Right ventricle myocardium superior (tissue), 1 donor: Measurements from ENCODE around the gene MYO1D. TPM values are rescaled to one million over a fixed set of nuclear protein-coding genes. Genes with fewer than 3 reads are reported as not detected.
"Not testable (repeated sequence)": the region's sequence is repeated elsewhere in the genome, so short reads cannot be mapped to it uniquely, and the experiment has no call there.

Source experiments
- ATAC-seq: fragments of 200-7000 bp; cut with Tn5 transposase; one replicate; pipeline ENCODE4 v1.9.1; 2020; ENCODE audit warnings: mild to moderate bottlenecking; ENCODE audit not compliant: poor library complexity
- DNase-seq: peaks from one replicate; pipeline ENCODE4 v3.0.0-alpha.2; 2020
- intact Hi-C: fragments of 100-400 bp; cut with DNase I; formaldehyde crosslinking; loops from one replicate; pipeline ENCODE4 v1.11.2; 2022
- total RNA-seq: library from RNA; stranded (reverse); fragmentation: NEBNext Ultra II Directional; extraction: Animal tissue kit (Norgen Biotek cat#: 25700); gene quantifications from one replicate; pipeline ENCODE4 v1.2.1, GENCODE V29; 2021
- donor health status: DM: no; HTN: yes; CAD: no; lungs with severe emphysema.

MYO1D gene
- total RNA-seq, 1 donor from 2014 or later, result 3.8 TPM

DNA sequence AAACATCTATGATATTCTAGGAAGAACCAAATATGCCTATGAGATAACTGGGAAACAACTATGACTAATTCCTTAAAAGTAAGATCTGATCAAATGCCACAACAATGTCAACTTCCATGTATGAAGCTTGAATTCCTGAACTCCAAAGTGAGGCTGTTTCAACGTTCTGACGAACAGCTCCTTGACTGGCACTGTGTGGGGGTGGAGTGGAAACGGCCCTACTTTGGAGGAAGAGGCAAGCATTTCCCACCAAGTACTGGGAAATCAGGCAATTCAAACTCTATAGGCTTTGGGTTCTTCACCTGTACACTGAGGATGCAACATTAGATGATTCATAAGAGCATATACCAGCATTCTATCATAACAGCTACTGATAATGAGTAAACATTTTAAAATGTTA lies 203.0 kb downstream of the MYO1D start:
- no peak for ATAC-seq
- DNase-seq, result no peak
- intact Hi-C loops, result no loop called here

DNA sequence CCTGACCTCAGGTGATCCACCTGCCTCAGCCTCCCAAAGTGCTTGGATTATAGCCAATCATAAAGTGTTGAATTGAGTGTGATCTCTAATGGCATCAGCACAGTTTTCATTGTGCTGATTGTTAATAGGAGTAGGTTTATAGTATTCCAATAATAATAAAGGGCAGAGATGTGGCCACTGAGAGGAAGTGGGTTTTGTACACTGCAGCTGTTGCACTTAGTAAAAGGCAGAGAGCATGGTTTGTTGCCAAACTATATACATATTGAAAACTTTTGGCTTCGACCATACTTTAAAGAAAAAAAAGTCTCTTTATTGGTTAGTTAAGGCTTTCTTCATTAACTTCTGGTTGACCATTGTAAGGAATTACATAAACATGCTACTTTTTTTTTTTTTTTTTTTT lies 204.2 kb downstream of the MYO1D start:
- DNase-seq (no peak), ATAC-seq (no peak)
- intact Hi-C loops, result no loop called here

DNA sequence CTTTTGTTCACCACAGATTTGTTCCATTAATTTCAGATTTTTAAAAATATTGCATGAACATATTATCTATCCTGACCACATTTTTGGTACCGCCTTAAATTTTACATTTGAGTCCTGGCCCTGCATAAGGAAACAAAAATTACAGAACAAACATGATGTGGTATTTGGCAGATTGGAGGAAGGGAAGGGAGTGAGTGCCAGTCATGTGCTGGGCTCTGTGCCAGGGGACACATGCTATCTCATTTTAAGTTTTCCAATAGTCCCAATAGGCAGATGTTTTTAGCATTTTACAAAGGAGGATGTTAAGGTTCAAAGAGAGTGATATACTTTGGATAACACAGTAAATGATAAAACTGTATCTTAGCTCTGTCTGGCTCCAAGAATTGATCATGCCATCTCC lies 205.0 kb downstream of the MYO1D start:
- ATAC-seq (peak; percentile 58), DNase-seq (peak; percentile 81)
- intact Hi-C loops, result no loop called here

DNA sequence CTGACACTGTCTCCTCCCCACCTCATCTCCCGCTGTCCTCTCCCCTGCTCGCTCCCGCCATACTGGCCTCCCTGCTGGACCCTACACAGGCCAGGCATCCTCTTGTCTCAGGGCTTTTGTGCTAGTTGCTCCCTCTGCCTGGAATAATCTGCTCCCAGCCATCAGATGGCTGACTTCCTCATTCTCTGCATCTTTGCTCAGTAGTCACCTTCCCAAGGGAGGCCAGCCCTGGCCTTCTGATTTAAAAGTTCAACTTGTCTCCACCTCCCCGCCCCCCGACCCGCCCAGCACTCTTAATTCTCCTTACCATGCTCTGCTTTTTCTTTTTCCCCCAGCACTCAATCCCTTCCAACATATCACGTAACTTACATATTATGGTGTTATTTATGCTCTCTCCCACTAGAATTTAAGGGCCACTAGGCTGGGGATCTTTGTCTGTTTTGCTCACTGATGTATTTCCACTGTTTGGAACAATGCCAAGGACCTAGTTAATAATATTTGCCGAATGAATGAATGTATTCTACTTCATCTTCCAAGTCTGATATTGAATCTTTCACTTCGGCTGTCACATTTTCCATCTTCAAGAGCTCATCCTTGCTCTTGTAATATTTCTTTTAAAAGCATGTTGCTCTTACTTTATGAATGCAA lies 211.9 kb downstream of the MYO1D start:
- ATAC-seq, result no peak
- intact Hi-C loops, result no loop called here
- no peak for DNase-seq

DNA sequence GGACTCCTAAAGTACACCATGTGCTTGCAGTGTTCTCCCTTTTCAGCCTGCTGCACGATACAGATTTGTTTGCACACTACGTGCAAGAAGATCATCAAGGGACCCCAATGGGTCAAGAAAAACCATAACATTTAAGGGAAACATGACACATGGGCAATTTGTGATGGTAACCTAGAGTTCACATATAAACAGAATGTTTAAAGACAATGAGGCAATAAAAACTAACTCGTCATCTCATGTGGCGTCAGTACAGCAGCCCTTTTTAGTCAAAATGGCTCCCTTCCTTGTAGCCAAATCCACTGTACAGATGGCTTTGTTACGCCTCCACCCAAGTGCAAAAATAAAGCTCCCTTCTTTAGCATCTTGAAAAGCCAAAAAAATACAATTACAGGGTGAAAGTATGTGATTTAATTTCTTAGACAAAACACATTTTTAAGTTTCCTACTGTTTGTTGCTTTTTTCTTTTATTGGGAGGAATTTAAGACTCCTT lies 216.4 kb downstream of the MYO1D start:
- ATAC-seq, result no peak
- no peak for DNase-seq
- intact Hi-C loops, result no loop called here

DNA sequence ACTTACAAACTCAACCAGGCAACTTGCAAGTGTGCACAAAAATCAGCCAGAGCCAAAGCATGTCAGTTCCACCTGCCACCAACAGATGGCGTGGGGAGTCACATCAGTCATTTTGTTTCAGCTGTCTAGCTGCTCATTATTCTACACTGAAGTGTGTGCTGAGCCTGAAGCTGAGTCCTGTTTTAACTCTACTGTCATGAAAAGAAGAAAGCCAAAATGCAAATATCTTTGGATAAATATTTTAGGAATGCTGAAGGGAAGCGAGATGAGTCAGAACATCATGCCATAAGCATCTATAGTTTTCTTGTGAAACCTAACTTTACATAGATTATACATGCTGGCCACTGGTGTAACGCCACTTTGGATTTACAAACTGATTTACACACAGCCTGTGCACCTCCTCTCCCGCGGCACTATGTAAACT lies 217.5 kb downstream of the MYO1D start:
- peak; percentile 82 for DNase-seq
- intact Hi-C loops, result no loop called here
- ATAC-seq, result peak; percentile 92

DNA sequence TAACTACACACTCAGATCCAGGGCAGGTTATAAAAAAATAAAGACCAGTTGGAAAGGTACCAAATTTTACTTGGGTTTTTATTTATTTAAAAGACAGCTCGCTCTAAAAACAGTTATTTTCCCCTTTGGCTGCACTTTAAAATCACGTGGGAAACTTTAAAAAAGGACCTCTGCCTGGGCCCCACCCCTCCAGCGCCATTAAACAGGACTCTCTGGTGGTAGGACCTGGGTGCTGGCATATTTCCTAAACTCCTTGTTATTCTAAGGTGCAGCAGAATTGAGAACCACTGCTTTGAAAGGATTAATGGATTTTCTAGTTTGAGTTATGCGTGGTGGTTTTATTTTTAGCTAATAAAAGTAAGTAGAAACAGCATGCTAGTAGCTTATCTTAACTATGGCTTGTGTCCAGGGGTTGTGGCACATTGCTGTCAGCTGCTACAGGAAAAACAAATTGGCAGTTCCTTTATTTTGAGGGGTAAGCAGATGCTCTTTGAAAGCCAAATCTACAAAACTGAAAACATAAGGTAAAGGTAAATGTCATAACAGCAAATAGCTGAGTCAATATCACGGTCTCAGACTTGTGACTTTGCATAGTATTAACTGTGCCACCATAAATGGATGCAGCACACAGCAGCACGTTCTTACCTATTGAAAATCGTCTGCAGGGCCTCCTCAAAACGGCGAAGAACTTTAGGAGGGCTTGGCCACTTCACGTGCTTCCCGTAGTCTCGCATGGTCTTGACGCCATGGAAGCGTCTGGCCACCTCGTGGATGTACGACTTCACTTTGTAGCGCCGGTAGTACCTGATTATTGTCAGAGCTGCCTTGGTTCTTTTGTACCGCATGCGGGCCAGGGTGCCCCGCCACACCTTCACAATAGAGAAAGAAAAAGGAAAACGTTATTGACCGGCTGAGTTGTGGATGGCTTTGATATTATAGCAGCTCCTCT lies 218.2 kb downstream of the MYO1D start:
- intact Hi-C loops, result no loop called here
- ATAC-seq, result peak; percentile 82

DNA sequence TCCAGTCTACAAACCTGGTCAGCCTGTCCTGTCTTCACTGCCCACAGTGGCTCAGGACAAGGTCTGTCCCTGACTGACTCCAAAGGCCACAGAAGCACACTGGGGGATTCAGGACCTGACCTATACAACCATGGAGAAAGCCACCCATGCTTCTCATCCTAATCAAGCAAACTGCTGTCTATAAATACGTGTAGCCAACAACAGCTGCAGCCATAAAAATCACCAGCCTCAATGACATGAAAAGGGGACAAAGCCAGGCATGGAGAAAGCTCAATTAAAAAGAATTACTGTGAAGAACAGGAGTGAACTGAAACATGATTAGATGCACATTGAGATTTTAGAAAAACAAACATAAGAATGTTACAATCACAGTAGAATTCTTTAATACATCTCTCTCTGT lies 220.0 kb downstream of the MYO1D start:
- ATAC-seq, result no peak
- no peak for DNase-seq
- intact Hi-C loops, result no loop called here

More for the DNA sequence above, 218.2 kb downstream of the MYO1D start:
- DNase-seq, result no peak

DNA sequence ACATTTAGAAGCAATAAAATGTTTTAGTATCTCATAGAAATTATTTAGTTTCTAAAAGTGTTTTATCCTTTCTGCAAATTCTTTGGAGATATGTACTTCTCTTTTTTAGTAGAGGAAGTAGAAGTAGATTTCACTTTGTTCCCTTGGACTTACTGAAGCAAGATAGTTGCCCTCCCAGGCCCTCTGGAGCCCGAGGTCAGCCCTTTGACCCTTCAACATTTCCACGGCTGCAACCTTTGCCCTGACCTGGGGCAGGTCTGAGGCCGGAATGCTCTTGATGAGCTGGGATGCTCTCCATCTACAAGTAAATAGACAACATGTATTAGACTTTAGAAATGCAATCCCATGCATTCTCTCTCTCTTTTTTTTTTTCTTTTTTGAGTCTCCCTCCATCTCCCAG lies 222.6 kb downstream of the MYO1D start:
- DNase-seq (no peak), ATAC-seq (no peak)
- intact Hi-C loops, result no loop called here

DNA sequence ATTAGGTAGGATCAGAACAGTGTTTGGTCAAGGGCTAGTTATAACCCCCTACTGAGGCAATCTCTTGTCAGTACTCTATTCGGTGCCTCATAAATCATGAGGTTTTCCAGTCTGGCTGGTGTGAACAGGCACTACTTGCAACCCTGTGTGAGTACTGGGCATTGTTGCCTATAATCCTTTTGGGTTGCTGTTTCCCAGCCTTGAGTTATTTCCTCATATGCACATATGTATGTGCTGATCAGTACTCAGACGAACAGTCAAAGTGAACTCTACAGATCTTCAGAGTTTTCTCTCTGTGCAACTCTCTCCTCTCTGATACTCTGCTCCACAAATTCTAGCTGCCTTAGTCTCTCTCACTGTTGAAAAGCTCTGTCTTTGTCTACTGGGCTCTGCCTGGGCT lies 225.8 kb downstream of the MYO1D start:
- no peak for ATAC-seq
- intact Hi-C loops, result no loop called here
- DNase-seq, result no peak

DNA sequence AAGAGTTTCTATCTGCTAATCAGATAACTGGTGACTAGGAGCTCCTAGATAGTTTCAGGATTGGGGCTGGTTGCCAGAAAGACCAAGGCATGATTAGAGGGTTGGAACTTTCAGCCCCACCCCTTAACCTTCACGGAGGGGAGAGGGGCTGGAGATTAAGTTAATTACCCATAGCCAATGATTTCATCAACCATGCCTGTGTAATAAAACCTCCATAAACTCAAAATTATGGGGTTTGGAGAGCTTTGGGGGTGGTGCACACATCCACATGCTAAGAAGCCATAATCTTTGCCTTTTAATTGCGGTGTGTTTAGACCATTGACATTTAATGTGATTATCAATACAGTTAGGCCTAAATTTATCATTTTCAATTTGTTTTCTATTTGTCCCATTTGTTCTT lies 228.5 kb downstream of the MYO1D start:
- DNase-seq, result no peak
- intact Hi-C loops, result no loop called here
- ATAC-seq, result no peak

DNA sequence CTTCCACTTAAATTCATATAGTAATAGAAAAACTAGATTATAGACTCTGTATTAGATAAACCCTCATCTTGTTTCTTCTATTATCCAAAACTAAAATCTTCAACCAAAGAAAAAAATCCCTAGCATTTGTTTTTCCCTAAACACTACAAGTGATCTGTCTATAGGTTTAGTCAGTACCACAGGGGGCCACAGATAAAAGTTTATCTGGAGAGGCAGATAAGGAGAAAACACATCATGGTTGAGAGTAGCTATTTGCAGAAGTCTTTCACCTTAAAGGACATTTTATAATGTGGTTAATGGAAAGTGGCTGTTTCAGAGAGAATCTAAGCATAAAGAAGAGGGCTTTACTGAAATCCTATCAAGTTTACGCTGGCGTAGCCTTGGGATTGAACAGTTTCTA lies 230.0 kb downstream of the MYO1D start:
- no peak for ATAC-seq
- intact Hi-C loops, result no loop called here

DNA sequence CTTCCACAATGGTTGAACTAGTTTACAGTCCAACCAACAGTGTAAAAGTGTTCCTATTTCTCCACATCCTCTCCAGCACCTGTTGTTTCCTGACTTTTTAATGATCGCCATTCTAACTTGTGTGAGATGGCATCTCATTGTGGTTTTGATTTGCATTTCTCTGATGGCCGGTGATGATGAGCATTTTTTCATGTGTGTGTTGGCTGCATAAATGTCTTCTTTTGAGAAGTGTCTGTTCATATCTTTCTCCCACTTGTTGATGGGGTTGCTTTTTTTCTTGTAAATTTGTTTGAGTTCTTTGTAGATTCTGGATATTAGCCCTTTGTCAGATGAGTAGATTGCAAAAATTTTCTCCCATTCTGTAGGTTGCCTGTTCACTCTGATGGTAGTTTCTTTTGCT lies 235.4 kb downstream of the MYO1D start:
- ATAC-seq, DNase-seq, intact Hi-C loops: not testable (repeated sequence)

More for the DNA sequence above, 230.0 kb downstream of the MYO1D start:
- no peak for DNase-seq

DNA sequence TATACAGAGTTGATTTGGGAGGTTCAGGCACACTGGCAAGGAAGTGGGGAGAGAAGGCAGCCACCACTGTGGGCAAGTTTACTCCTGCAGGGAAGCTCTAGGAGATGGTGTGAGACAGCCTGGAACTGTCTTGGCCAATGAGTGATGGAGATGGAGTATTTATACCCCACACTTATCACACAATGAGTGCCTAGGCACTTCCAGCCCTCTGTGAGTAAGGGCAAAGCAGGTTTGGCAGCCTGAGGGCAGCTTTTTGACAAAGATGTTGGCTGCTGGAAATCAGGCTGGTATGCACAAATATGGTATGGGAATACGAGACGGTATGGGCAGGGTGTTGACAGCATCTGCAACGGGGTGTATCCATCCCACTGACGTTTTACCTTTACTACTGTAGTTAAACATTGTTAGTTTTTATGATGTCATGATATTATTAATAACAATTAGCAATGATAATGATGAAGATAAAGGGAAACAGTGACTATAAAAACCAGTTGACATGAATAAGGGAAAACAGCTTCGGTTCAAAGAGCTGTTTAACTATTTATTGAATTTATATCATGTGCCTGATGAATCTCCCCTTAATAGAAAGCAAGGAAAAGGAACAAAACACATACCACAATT lies 240.2 kb downstream of the MYO1D start:
- DNase-seq, result no peak
- ATAC-seq, result no peak
- intact Hi-C loops, result no loop called here

DNA sequence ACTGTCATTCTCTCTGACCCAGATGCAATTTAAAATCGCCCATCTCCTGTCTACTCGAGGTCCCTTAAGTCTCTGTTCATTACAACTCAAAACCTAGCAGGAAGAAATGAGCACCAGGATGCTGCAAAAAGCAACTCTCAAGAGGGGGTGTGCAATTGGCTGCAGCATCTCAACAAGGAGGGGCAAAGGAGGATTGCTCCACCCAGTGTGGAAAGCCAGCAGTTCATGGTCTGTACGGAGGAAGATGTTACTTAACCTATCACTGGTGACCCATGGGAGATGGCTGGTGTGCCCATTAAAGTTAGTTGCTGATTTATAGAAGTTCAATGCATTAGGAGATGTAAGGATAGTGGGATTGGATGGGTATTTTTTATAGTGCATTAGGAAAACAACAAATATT lies 242.8 kb downstream of the MYO1D start:
- no peak for DNase-seq

DNA sequence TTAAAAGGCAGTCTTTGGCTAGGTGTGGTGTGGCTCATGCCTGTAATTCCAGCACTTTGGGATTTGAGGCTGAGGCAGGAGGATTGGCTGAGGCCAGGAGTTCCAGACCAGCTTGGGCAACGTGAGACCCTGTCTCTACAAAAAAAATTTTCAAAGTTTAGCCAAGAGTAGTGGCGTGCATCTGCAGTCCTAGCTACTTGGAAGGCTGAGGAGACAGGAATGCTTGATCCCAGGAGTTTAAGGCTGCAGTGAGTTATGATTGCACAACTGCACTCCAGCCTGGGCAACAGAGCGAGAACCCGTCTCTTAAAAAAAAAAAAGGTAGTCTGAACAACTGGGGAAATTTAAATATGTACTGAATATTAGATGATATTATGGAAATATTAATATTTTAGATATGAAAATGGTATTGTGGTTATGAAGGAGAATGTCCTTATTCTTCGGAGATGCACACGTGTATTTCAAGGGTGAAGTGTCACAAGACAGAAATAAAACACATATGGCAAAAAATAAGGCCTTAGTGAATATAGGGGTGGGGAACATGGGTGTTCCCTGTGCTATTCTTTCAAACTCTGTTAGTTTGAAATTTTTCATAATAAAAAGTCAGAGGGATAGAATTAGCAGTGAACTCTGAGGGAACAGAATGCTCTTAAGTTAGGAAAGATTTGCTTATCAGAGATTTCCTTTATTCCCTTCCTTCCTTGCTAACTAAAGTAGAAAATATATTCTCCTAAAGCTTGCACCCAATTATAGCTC lies 245.4 kb downstream of the MYO1D start:
- ATAC-seq (peak; percentile 81), DNase-seq (no peak)
- intact Hi-C loops, result no loop called here

More for the DNA sequence above, 242.8 kb downstream of the MYO1D start:
- intact Hi-C loops, result no loop called here
- ATAC-seq, result no peak

DNA sequence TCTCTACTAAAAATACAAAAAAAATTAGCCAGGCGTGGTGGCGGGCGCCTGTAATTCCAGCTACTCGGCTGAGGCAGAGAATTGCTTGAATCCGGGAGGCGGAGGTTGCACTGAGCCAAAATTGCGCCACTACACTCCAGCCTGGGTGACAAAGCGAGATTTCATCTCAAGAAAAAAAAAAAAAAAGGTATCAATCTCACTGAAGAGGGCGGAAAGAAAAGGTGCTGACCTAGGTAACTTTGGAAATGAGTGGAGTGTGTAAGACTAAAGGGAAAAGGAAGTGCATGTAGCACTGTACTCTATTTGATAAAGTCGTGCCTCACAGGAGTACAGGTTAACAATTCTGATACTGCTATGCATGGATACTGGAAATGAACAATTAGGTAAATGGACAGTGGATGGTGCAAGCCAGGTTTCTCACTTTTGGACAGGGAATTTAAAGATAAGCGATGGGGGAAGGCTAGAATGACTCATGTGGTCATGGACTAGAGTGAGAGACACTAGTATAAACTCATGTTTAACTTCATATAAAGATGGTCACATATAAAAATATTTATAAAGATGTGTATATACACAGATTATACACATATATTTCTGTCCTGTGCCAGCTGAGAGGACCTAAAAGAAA lies 247.2 kb downstream of the MYO1D start:
- no peak for ATAC-seq
- intact Hi-C loops, result no loop called here
- DNase-seq, result no peak

DNA sequence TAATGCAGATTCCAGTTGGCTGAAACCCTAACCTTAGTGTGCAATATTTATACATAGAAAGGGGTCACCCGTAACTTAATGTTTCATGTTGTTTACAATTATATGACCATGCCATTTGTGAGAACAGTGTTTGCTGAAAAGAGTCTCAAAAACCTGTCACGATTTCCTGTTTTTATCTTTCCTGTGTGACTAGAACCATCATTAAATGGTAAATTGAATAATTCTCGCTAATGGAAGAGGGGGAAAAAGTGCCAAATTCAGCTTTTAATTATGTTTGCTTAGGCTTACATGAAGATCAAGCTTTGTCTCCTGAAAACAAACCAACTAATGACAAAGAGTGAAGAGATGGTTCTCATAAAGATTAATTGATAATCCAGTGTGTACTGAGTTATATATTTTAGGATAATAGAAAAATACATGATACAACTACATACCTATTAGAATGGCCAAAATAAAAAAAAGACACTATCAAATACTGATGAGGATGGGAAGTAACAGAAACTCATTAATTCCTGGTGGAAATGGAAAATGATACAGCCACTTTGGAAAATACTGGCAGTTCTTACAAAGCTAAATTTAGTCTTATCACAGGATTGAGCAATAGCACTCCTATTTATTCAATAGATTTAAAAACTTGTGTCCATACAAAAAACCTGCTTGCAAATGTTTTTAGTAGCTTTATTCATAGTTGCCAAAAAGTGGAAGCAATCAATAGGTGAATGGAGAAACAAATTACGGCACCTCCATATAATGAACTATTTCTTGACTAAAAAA lies 248.5 kb downstream of the MYO1D start:
- ATAC-seq (no peak), DNase-seq (no peak)
- intact Hi-C loops, result no loop called here
